ENCODE results near the gene COMTD1.

The COMTD1 gene

DNA sequence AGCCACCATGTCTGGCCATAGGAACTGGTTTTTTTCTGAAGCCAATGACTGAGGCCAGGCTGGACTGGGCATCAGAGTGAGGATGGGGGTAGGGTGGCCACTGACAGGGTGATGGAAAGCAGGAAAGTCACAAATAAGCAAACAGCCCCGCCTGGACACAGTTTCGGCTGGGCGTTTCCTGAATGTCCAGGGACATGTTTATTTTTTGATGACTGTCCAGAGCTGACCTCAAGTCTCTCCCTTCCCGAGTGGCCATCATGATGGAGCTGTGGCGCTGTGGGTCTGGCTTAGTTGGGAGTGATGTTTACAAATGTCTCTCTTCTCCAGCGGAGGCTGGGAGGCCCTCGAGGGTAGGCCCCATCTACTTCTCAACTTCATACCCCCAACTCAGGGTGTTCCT is 37.1 kb upstream of the COMTD1 start:
- TF ChIP-seq, protein P1, sequence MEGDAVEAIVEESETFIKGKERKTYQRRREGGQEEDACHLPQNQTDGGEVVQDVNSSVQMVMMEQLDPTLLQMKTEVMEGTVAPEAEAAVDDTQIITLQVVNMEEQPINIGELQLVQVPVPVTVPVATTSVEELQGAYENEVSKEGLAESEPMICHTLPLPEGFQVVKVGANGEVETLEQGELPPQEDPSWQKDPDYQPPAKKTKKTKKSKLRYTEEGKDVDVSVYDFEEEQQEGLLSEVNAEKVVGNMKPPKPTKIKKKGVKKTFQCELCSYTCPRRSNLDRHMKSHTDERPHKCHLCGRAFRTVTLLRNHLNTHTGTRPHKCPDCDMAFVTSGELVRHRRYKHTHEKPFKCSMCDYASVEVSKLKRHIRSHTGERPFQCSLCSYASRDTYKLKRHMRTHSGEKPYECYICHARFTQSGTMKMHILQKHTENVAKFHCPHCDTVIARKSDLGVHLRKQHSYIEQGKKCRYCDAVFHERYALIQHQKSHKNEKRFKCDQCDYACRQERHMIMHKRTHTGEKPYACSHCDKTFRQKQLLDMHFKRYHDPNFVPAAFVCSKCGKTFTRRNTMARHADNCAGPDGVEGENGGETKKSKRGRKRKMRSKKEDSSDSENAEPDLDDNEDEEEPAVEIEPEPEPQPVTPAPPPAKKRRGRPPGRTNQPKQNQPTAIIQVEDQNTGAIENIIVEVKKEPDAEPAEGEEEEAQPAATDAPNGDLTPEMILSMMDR (IDR thresholded peaks at IDR 0.05; ENCODE audit: insufficient read depth, low read depth, low read length, missing control alignments): no peak
- no peak overlapping the region for H3K4me3 ChIP-seq (ENCODE audit: low read length)
- no peak for DNase-seq (ENCODE audit: low read depth)

DNA sequence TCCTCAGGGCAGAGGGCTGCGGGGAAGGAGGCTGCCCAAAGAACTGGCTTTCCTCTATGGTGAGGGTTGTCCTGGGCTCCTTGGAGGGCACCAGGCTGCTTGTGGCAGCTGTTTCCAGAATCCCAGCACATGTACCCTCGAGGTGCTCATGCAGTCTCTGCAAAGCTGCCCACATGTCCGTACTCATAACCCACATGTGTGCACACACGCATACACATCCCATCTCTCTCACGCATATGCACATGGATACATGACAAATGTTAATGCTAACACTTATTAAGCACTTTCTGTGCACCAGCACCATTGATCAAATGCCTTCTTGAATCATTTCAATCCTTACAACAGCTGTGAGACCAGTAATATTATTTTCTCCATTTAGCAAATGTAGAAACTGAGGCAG is 36.3 kb upstream of the COMTD1 start:
- no peak overlapping the region for H3K4me3 ChIP-seq (ENCODE audit: low read length)
- DNase-seq (ENCODE audit: low read depth): no peak
- TF ChIP-seq, protein P1 (IDR thresholded peaks at IDR 0.05; ENCODE audit: insufficient read depth, low read depth, low read length, missing control alignments): no peak

DNA sequence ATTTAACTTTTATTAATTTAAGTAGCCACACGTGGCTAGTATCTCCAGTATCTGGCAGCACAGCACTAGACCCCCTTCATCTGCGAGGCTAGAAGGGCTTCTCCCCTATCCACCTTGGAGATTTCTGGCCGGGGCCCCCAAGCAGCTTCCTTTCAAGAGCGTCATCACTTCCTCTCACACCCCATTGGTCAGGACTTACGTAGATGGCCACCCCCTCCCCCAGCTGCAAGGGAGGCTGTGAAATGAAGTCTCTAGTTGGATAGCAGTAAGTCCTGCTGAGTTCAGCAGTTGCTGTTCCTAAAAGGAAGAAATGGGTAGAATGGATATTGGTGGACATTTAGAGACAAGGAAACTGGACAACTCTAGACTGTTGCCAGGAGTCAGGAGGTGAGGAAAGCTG is 33.8 kb upstream of the COMTD1 start:
- DNase-seq (ENCODE audit: low read depth): no peak
- H3K4me3 ChIP-seq (ENCODE audit: low read length): no peak overlapping the region
- TF ChIP-seq, protein P1 (IDR thresholded peaks at IDR 0.05; ENCODE audit: insufficient read depth, low read depth, low read length, missing control alignments): no peak

DNA sequence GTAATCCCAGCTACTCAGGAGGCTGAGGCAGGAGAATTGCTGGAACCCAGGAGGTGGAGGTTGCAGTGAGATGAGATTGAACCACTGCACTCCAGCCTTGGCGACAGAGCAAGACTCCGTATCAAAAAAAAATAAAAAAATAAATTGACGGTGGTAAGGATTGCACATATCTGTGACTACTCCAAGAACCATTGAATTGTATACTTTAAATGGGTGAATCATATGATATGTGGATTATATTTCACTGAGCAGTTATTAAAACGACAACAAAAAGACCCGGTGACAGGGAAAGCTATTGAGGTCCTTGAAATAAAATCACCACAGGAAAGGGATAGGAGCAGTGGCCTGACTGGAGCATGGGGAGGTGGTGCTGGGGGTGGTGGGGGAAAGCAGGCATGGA is 31.2 kb upstream of the COMTD1 start:
- H3K4me3 ChIP-seq (ENCODE audit: low read length): no peak overlapping the region
- TF ChIP-seq, protein P1 (IDR thresholded peaks at IDR 0.05; ENCODE audit: insufficient read depth, low read depth, low read length, missing control alignments): no peak
- no peak for DNase-seq (ENCODE audit: low read depth)

DNA sequence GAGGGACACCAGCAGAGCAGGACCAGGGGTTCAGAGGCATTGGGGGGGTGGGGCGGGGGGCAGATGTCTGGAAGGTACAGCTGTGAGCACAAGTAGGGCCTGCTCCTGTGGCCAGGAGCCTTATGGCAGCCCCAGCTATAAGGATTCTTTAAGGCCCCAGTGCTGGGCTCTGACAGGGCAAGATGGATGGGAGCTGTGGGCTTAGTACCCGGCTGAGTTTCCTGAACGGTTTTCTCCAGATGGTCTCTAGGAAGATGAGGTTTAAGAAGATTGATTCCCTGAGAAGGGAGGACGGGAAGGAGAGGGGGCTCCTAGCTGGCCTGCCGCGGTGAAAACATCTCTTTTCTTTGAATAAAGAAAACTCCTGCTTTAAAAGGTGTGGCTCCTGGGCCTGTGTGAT is 30.1 kb upstream of the COMTD1 start:
- no peak overlapping the region for H3K4me3 ChIP-seq (ENCODE audit: low read length)
- no peak for DNase-seq (ENCODE audit: low read depth)
- TF ChIP-seq, protein P1 (IDR thresholded peaks at IDR 0.05; ENCODE audit: insufficient read depth, low read depth, low read length, missing control alignments): no peak

DNA sequence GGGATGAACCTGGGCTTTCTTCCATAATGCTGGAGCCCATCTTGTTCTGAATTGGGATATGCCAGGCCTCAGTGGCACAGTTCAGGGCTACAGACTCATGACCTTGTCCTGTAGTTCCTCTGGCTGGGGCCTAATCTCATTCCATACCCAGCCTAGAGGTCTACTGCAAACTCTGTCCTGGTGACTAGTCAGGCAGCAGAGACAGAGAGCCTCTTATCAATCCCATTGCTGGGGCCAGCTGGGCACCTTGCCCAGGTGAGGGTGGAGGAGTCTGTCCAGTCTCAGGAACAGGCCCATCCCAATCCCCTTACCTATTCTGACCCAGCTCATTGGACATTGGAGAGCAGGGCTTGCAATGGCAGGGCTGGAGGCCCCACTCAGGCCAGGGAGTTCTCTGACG is 28.0 kb upstream of the COMTD1 start:
- TF ChIP-seq, protein P1 (IDR thresholded peaks at IDR 0.05; ENCODE audit: insufficient read depth, low read depth, low read length, missing control alignments): no peak
- H3K4me3 ChIP-seq (ENCODE audit: low read length): no peak overlapping the region
- DNase-seq (ENCODE audit: low read depth): no peak

DNA sequence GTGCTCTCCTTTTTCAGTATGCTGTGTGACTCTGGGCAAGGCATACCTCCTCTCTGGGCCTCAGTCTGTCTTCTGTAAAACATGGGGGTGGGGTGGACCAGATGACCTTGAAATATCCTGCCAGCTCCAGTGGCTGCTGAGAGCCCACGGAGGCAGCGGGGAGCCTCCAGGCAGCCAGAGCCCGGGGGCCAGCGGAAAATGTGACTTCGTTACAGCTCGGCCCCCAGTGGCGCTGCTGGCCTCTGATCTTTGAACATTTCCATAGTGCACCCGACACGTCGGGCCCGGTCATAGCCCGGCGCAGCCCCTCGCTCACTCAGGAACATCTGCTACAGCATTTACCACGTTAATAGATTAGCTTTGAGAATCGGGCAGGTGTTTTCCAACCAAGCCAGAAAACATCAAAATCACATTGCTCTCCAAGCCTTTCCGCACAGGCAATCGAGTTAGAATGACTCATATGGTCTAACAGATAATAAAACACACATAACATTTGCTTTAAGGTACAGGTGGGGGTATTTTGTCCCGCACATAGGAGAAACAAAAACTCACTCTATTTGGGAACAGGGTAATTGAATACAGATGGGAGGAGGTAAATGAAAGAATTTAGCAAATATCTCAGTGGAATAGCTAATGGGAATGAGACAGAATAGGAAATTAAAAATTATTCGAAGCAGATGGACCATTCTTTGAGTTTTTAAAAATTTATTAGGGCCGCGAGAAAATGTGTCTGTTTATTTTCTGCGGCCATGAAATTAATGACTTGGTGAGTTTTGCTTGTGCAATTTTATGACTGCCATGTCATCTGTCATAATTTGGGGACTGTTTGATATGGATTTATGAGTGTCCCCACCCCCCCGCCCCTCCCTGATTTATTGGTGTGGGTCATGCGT is 26.3 kb upstream of the COMTD1 start:
- TF ChIP-seq, protein P1 (IDR thresholded peaks at IDR 0.05; ENCODE audit: insufficient read depth, low read depth, low read length, missing control alignments): no peak
- no peak overlapping the region for H3K4me3 ChIP-seq (ENCODE audit: low read length)
- DNase-seq (ENCODE audit: low read depth): no peak
